RWPE2 (cell line): ENCODE data around the gene DVL1.

Source experiments
- ATAC-seq: fragments of 200-7000 bp; cut with Tn5 transposase; 3 replicates; pipeline ENCODE4 v1.9.1; 2021; ENCODE audit warnings: low read depth
- DNase-seq: peaks from one replicate; pipeline ENCODE4 v3.0.0-alpha.2; 2020; ENCODE audit warnings: low spot score
- H3K27ac ChIP-seq: fragments of 450-650 bp; 2 replicates; pipeline ENCODE4 v1.5.1; 2017; ENCODE audit warnings: mild to moderate bottlenecking; ENCODE audit not compliant: poor library complexity, severe bottlenecking
- H3K27me3 ChIP-seq: fragments of 250-450 bp; sonication (Bioruptor Pico); 2 replicates; pipeline ENCODE4 v1.5.1; 2021; ENCODE audit warnings: mild to moderate bottlenecking, moderate library complexity; ENCODE audit not compliant: insufficient read depth, poor library complexity, severe bottlenecking
- H3K36me3 ChIP-seq: fragments of 250-450 bp; sonication (Bioruptor Pico); 2 replicates; pipeline ENCODE4 v1.5.1; 2020; ENCODE audit warnings: low read depth, mild to moderate bottlenecking, moderate library complexity
- H3K4me1 ChIP-seq: fragments of 250-450 bp; sonication (Bioruptor Pico); 2 replicates; pipeline ENCODE4 v1.5.1; 2021; ENCODE audit warnings: mild to moderate bottlenecking, moderate library complexity; ENCODE audit not compliant: insufficient read depth, poor library complexity, severe bottlenecking
- H3K4me3 ChIP-seq: fragments of 250-450 bp; sonication (Bioruptor Pico); 2 replicates; pipeline ENCODE4 v1.5.1; 2021; ENCODE audit warnings: mild to moderate bottlenecking, moderate library complexity; ENCODE audit not compliant: severe bottlenecking
- H3K9me3 ChIP-seq: fragments of 250-450 bp; sonication (Bioruptor Pico); 2 replicates; pipeline ENCODE4 v1.5.1; 2021; ENCODE audit warnings: mild to moderate bottlenecking, moderate library complexity; ENCODE audit not compliant: severe bottlenecking
- CTCF ChIP-seq: fragments of 450-650 bp; IDR thresholded peaks from one replicate; pipeline ENCODE4 v1.5.1; 2017; ENCODE audit warnings: mild to moderate bottlenecking, moderate library complexity; ENCODE audit not compliant: poor library complexity, severe bottlenecking

Gene DVL1

DNA sequence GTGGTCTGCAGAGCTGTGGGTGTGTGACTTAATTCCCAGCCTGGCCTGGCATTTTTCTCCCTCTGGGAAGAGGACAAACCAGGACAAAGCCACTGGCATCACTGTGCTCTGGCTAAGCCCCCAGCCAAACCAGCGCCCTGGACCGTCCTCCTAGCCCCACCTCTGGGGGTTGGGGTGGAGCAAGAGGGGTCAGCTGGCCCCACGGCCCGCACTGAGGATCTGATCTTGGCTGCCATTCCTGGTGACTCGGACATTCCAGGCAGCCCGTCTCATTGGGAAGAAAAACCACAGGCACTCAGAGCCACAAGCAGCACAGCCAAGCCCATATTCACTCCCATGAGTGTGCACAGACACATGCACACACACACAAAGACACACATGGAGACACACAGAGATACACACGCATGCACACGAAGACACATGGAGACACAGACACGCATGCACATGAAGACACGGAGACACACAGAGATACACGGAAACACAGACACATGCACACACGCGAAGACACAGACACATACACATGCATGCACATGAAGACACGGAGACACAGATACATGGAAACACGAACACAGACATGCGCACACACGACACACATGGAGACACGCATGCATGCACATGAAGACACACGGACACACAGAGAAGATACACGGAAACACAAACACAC, 11.4 kb upstream of the DVL1 start:
- H3K27me3 ChIP-seq, result no peaks in the 10 kb centered on the region
- peaks cover 13% of the 10 kb centered on the region for H3K4me1 ChIP-seq
- no peak overlapping the region for H3K4me3 ChIP-seq
- no peaks in the 10 kb centered on the region for H3K9me3 ChIP-seq
- peak; percentile 73 for ATAC-seq
- TF ChIP-seq CTCF, result no peak
- DNase-seq, result peak; percentile 76
- H3K36me3 ChIP-seq, result no peaks in the 10 kb centered on the region
- H3K27ac ChIP-seq, result peak overlapping the region; percentile 34

DNA sequence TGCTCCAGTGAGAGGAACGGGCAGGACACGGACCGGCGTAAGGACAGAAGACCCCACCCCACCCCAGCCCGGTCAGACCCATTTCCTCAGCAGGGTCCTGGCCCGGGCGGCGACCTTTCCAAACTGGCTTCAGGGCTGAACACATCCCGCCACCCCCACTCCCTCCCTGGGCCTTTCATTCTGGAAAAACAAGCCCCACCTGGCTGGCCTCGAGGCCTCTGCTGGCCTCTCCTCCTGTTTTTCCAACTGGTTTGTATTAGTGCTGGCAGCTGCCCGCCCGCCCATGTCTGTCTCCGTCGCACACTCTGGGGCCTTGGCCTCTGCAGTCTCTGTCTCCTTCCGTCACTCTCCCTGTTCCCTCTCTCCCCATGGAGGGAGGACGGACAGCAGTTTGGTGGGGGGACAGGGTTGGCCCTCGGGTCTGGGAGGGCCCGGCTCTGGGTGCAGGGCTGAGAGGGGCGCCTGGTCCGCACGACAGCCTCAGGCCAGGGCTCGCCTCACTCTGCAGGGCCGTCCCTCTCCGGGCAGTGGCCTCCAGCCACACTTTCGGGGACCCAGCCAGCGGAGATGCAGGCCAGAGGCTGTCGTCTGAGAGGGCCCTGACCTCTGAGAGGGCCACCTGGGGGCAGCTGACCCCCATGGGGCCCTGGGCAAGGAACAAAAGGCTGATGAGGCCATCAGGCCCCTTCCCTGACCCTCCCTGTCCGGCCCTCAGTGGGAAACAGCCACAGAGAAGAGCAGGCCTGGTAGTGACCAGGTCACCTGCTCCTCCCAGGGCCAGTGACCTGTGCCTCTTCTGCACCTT, 10.6 kb upstream of the DVL1 start:
- no peak for TF ChIP-seq CTCF
- peaks cover 13% of the 10 kb centered on the region for H3K4me1 ChIP-seq
- H3K36me3 ChIP-seq, result no peaks in the 10 kb centered on the region

GRCh38 chr1:1359308-1359663, 10.1 kb upstream of the DVL1 start:
- ATAC-seq (no peak), DNase-seq (peak; percentile 60)
- Histone ChIP-seq H3K27me3 (no peaks in the 10 kb centered on the region), H3K36me3 (no peaks in the 10 kb centered on the region), H3K4me1 (peaks cover 13% of the 10 kb centered on the region), H3K9me3 (no peaks in the 10 kb centered on the region), H3K27ac (no peak overlapping the region), H3K4me3 (no peak overlapping the region)
- TF ChIP-seq CTCF, result no peak

More for the DNA sequence above, 10.6 kb upstream of the DVL1 start:
- Histone ChIP-seq H3K27me3 (no peaks in the 10 kb centered on the region), H3K27ac (peak overlapping the region; percentile 34), H3K4me3 (no peak overlapping the region), H3K9me3 (no peaks in the 10 kb centered on the region)
- DNase-seq (no peak), ATAC-seq (no peak; the same call in 2 of the 3 replicates)

DNA sequence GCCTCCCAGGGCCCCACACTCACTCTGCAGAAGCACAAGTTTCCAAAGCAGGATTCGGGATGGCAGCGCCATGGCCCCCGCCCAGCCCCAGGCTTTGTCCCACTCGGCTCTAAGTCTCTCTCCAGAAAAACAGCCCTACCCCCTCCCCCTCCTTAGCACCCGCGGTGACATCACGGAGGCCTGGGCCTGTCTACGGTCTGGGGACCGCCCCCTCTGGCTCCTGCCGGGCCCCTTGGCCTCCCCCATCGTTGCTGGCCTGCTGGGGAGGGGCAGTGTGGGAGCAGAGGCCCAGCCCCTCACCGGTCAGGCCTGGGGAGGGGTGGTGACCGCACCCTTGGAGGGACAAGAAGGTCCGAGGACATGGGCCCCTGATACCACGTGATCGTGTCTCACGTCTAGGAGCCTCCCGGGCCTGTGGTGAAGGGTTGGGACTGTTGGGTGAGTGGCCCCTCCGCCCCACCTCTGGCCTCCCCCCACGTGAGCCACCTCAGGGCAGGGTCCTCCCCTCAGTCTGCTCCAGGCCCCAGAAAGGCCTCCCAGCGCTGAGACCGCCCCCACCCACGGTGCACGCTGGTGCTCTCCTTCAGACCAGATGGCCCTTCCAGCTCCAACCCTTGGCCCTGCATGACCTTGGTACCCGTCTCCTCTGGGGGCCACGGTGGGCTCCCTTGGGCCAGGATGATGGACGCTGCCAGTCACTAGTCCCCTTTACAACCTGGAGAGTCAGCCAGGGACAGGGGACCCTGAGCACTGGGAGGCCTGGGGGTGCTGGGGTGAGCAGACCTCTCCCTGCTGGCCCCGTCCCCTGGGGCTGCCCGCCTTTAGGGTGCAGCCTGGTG, 9.4 kb upstream of the DVL1 start, which contains the start of gene MXRA8:
TSS of gene MXRA8 (minus strand) at position 123 of the 839 bp plus-strand sequence. CDS start at position 72, 51 bp downstream.
- Histone ChIP-seq H3K36me3 (no peaks in the 10 kb centered on the region), H3K9me3 (no peaks in the 10 kb centered on the region), H3K4me1 (peaks cover 17% of the 10 kb centered on the region), H3K27ac (no peak within 1 kb of the TSS), H3K27me3 (no peaks in the 10 kb centered on the region), H3K4me3 (no peak within 1 kb of the TSS)
- no peak for TF ChIP-seq CTCF
- ATAC-seq (no peak), DNase-seq (peak; percentile 63)
